ENCODE measurements around the gene B3GALT5.

Gene B3GALT5

DNA sequence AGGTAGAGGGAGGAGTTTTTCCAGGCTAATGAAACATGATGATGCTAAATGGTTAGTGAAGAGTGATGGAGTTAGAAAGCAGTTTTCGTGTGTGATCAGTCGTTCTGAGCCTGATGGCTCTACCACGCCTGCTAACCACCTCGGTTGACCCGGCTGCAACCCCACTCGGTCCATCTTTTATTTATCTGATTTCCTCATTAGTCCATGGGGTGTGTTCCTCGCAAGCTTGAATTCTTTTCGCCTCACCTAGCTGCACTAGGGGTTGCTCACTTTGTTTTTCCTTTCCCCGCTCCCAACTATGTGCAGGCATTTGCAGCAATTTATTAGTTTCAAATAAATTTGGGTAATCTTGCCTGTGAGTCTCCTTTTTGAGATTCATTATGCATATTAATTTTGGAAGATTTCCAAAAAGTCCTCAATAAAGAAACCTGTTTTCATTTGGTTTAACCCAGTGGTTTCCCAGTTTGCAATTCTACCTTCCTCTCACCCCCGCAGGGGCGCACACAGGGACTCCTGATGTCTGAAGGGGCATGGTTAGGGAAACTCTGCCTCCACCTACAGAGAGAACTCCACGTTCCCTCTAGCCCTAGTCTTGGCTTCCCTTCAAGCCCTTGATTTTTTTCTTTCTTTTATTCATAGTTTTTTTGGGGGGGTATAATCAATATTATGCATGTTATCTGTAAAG lies 12.6 kb downstream of the B3GALT5 start:
- no peak for TF ChIP-seq POLR2A (IDR thresholded peaks at IDR 0.05; ENCODE audit: low read depth, low read length)
- DNase-seq (ENCODE audit: insufficient read length, low spot score) (no peak), FAIRE-seq (no peak)

DNA sequence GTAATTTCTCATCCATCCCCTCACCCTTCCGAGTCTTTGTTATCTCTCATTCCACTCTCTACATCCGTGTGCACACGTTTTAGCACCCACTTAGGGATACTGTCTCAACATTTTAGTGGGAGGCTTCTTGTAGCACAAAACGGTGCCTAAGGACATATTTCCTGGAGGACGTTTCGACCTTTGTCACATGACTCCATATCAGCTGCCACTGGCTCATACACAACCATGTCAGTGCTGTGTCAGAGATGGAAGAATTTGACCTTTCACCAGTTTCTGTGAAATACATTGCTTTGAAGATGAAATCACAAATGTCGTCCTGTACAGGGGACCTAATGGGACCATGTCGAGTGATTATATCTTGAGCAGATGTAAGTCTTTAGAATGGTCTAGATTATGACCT lies 15.6 kb downstream of the B3GALT5 start:
- no peak for TF ChIP-seq POLR2A (IDR thresholded peaks at IDR 0.05; ENCODE audit: low read depth, low read length)
- FAIRE-seq (no peak), DNase-seq (ENCODE audit: insufficient read length, low spot score) (no peak)

DNA sequence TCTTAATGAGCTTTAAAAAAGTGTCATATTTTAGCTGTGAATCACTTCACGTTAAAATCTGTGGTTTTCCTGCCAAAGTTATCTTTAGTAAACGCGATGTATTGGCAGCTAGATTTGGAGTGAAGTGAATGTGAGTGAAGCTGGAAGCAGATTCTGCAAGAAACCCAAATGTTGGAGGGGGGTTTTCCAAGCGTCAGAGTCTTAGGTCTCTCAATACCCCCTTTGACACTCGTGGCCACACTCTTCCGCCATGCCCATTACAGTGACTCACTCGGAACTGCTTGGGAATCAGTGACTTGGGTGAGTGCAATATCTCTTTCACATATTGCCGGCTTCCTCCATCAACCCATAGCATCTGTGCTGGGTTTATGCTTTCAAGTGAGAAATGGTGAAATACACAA lies 17.5 kb downstream of the B3GALT5 start:
- FAIRE-seq (no peak), DNase-seq (ENCODE audit: insufficient read length, low spot score) (no peak)
- TF ChIP-seq POLR2A (IDR thresholded peaks at IDR 0.05; ENCODE audit: low read depth, low read length), result no peak

DNA sequence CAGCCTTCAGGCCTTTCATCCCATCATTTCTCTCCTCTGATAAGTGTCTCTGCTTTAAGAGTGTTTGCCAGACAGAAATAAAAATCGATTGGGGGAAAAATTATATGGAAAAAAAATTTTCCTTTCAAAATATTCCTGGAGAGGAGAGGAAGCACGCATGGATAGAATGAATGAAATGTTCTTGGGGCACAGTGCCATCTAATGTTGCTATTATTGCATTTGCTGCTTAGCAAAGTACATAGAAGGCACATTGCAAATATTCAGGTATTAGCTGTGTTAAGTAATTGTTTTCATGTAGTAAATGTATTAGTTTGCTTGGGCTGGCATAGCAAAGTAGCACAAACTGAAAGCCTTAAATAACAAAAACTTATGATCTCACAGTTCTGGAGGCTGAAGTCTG lies 18.1 kb downstream of the B3GALT5 start:
- DNase-seq (ENCODE audit: insufficient read length, low spot score), result no peak
- no peak for FAIRE-seq
- no peak for TF ChIP-seq POLR2A (IDR thresholded peaks at IDR 0.05; ENCODE audit: low read depth, low read length)

DNA sequence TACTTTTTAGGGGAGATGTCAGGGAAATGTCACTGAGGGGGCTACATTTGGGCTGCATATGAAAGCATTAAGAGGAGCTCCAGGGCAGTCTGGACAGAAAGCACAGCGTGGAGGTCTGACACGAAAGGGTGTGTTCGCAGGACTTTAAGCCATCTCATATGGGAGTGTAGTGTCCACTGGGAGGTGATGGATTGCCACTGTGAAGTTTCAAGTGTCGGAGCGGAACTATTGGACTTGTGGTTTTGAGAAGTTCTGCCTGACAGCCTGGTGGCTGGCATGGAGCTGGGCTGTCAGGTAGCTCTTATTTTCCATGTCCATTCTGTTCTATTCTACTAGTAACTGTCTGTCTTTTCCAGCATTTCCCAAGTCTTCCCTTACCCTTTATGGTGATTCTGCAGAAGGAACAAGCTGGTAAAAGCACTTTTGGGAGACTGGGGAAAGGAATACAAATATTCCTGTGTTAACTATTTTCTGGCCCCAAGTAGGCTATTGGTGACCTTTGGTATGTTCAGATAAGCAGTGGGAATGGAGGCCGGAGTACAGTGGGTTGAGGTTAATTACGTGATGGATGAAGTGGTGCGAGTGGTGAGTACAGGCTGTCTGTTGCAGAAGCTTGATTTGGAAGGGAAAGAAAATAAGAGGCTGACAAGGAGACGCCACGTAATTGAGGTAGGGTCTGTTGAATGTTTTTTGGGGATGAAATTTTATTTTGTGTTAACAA lies 19.3 kb downstream of the B3GALT5 start:
- FAIRE-seq (no peak), DNase-seq (ENCODE audit: insufficient read length, low spot score) (no peak)
- TF ChIP-seq POLR2A (IDR thresholded peaks at IDR 0.05; ENCODE audit: low read depth, low read length), result no peak

DNA sequence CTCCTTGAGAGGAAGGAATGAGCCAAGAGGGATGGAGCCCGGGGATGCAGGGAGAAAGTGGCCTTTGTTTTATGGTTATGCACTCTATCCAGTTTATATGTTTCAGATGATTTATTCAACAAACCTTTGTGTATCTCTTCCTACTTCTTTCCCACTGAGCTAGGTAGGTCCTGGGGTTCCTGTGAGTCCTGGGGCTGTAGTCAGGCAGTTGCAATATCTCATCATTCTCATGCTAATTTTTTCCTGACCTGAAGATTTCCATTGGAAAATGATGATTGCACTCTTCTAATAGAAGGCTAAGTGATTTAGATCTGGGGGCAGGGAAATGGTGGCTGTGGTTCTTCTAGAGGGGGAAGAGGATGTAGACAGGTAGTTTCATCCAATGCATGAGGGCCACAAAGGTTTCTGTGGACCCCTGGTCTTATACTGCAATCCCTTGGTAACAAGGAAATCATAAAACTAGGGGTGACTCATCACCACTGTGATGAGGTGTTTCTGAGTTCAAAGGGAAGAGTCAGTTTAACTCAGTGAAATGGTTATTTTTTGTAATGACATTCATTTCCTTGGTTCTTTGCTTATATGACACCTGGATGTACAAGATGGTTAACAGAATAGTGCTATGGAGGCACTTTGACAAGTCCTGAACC lies 20.2 kb downstream of the B3GALT5 start:
- DNase-seq (ENCODE audit: insufficient read length, low spot score), result peak; percentile 44
- no peak for FAIRE-seq
- TF ChIP-seq POLR2A (IDR thresholded peaks at IDR 0.05; ENCODE audit: low read depth, low read length), result no peak

DNA sequence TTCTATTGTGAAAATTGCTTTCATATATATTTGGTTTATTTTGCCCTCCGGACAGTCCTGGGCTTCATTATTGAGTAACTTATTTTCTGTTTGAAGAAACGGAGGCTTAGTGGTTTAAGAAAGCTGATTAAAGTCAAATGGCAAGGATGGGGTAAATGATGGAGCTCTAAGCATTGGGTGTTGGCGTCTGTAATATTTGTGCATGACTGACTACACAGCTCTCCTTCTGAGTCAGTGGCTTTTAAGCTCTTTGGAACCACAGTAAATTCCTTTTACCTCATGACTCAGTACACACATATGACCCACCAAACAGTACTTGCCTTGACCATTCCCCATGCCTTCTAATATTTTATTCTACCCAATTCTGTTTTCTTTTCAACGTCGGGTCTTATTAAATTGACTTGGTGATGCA lies 21.0 kb downstream of the B3GALT5 start:
- DNase-seq (ENCODE audit: insufficient read length, low spot score), result peak; percentile 74
- TF ChIP-seq POLR2A (IDR thresholded peaks at IDR 0.05; ENCODE audit: low read depth, low read length), result no peak
- peak; percentile 15 for FAIRE-seq

DNA sequence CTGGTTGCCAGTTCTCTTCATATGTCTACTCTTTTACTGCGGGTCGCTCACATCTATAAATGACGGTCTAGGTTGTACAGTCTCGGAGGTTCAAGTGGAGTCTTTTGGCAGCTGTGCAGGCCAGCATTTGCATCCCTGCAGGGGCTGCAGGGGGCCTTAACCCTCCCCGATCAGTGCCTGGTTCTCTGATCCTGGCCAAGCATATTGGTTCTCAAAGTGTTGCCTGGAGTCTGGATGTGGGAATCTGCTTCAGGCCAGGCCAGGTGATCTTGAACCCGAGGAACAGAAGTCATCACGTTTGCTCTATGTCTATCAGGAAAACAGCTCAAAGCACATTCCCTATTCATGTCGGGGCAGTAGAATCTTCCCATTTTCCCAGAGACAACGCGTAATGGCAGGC lies 21.8 kb downstream of the B3GALT5 start:
- no peak for TF ChIP-seq POLR2A (IDR thresholded peaks at IDR 0.05; ENCODE audit: low read depth, low read length)
- no peak for DNase-seq (ENCODE audit: insufficient read length, low spot score)
- FAIRE-seq, result no peak

DNA sequence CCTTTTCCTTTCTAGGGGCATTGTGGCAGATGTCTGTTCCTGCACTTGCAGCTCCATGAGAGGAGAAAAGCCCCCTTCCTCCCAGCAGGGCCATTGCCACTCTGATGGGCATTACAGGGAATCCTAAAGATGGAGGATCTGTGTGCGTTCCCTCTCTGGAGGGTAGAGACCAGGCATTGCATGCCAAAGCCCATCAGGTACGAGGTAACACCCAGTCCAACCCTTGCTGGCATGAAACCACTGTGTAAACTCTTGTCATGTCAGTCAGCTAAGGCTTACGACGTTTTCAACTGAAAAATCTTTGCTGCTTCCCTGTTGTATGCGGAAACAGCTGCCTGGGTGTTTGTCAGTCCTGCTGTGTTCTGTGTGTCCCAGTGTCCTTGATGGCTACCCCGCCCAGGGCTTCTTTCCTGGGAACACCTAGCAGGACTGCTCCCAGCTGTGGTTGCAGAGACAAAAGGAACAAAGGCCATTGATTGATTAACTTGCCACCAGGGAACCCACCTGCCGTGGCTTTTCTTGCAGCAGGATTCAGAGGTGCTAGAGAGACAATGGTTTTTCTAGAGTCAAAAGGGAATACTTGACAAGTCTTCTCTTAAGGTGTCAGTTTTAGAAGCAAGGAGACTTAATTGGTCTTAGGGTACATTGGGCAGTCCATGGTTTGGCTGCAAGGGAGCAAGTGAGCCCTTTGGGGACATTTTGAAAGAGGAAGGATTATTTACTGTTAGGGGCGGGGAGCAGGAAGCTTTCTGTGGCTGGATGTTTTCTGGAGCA lies 24.6 kb downstream of the B3GALT5 start:
- FAIRE-seq (no peak), DNase-seq (ENCODE audit: insufficient read length, low spot score) (no peak)
- no peak for TF ChIP-seq POLR2A (IDR thresholded peaks at IDR 0.05; ENCODE audit: low read depth, low read length)

DNA sequence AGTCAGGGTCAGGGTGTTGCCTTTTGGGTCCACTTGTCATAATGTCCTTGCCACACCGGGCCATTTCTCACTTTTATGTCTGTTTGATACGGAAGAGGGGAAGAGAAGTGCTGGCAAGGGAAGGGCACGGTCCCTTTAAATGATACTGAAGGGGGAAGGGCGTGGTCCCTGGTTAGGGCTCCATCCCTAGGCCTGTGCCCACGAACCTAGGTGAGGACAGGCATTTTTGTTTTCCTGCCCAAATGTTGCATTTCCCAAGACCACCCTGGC lies 25.2 kb downstream of the B3GALT5 start:
- FAIRE-seq (no peak), DNase-seq (ENCODE audit: insufficient read length, low spot score) (no peak)
- TF ChIP-seq POLR2A (IDR thresholded peaks at IDR 0.05; ENCODE audit: low read depth, low read length), result no peak

DNA sequence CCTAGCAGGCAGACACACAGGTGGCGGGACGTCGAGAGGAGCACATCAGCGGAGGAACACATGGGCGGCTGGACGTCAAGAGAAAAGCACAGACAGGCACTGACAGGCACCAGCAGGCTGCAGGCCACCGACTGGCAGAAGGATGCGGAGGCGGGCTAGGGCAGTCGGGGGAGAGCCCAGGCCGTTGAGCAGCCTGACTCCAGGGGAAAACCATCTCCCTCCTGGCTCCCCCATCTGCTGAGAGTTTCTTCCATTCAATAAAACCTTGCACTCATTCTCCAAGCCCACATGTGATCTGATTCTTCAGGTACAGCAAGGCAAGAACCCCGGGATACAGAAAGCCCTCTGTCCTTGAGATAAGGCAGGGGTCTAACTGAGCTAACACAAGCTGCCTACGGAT lies 25.5 kb downstream of the B3GALT5 start:
- no peak for DNase-seq (ENCODE audit: insufficient read length, low spot score)
- no peak for TF ChIP-seq POLR2A (IDR thresholded peaks at IDR 0.05; ENCODE audit: low read depth, low read length)
- no peak for FAIRE-seq

DNA sequence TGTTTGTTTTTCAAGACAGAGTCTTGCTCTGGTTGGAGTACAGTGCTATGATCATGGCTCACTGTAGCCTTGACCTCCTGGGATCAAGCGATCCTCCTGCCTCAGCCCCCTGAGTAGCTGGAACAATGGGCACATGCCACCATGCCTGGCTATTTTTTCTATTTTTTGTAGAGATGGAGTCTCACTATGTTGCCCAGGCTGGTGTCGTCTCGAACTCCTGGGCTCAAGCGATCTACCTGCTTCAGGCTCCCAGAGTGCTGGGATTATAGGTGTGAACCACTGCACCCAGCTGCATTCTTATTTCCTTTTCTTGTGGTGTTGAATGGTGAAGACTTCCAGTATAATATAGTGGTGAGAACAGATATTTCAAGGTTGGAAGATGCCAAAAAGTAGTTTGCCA lies 28.0 kb downstream of the B3GALT5 start:
- no peak for TF ChIP-seq POLR2A (IDR thresholded peaks at IDR 0.05; ENCODE audit: low read depth, low read length)
- FAIRE-seq (no peak), DNase-seq (ENCODE audit: insufficient read length, low spot score) (no peak)

DNA sequence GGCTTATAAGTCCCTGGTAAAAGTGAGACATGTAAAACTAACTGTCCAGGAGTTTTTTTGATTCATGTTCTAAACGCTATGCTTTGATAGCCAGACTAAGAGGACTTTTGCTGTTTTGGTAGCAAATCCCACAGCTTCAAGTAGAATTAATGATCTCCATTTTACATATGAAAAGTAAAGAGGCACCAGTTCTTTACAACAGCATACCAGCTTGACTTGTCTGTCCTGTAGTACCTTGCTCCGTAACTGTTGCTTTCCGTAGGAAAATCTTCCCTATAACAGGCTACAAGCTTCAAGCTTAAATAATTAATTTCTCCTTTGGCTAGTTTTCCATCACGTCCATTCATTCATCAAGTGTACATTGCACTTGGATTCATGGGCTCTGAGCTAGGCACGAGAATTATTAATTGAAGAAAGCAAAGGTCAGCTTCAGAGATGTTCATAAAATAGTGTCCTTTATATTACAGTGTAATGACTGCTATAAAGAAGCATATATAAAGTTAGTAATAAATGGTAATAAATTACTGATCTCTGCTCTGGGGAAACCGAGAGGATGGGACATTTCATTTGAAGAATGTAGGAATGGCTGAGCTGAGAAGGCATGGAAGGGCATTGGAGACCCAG lies 29.2 kb downstream of the B3GALT5 start:
- TF ChIP-seq POLR2A (IDR thresholded peaks at IDR 0.05; ENCODE audit: low read depth, low read length), result no peak
- DNase-seq (ENCODE audit: insufficient read length, low spot score), result no peak
- FAIRE-seq, result no peak

DNA sequence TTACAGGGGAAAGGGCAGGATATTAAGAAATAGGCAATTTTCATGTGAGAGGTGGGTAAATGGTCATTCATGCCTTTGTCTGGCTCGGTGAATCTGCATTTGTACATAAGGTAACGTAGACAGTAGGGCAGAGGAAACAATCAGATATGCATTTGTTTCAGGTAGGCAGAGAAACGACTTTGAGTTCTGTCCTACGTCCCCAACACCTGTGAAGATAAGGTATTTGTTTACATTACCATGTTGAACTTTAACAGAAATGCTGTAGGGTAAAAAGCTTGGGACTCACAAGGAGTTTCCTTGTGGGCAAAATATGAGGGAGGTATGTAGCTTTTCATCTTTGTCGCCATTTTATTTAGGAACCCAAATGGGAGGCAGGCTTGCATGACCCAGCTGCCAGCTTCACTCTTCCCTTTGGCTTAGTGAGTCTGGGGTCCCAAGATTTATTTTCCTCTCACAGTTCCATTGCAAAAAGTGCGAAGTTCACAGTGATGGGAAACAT lies 31.4 kb downstream of the B3GALT5 start:
- DNase-seq (ENCODE audit: insufficient read length, low spot score) (no peak), FAIRE-seq (no peak)
- TF ChIP-seq POLR2A (IDR thresholded peaks at IDR 0.05; ENCODE audit: low read depth, low read length), result no peak
